Endothelial cell (in vitro differentiated cells): ENCODE data around the gene RIPOR1. TPM values are rescaled to one million over a fixed set of nuclear protein-coding genes. Genes with fewer than 3 reads are reported as not detected.

ENCODE experiments used
- DNase-seq: peaks from one replicate; pipeline ENCODE4 v3.0.0; 2021; ENCODE audit warnings: low spot score
- H3K27ac Mint-ChIP-seq: one replicate; pipeline ENCODE4 v1.8.0; 2021; ENCODE audit warnings: mixed read lengths, inconsistent platforms; ENCODE audit not compliant: unreplicated experiment
- H3K27me3 Mint-ChIP-seq: one replicate; pipeline ENCODE4 v1.8.0; 2021; ENCODE audit warnings: mild to moderate bottlenecking, moderate library complexity, mixed read lengths, inconsistent platforms; ENCODE audit not compliant: unreplicated experiment
- H3K36me3 Mint-ChIP-seq: one replicate; pipeline ENCODE4 v1.8.0; 2021; ENCODE audit warnings: mild to moderate bottlenecking, low read depth, mixed read lengths, inconsistent platforms; ENCODE audit not compliant: unreplicated experiment
- H3K4me1 Mint-ChIP-seq: one replicate; pipeline ENCODE4 v1.8.0; 2021; ENCODE audit warnings: mild to moderate bottlenecking, mixed read lengths, inconsistent platforms; ENCODE audit not compliant: unreplicated experiment
- H3K4me3 Mint-ChIP-seq: one replicate; pipeline ENCODE4 v1.8.0; 2021; ENCODE audit warnings: mild to moderate bottlenecking, mixed read lengths, inconsistent platforms; ENCODE audit not compliant: unreplicated experiment
- H3K9me3 Mint-ChIP-seq: one replicate; pipeline ENCODE4 v1.8.0; 2021; ENCODE audit warnings: mixed read lengths, inconsistent platforms; ENCODE audit not compliant: unreplicated experiment
- total RNA-seq: library from RNA; stranded (reverse); fragmentation: NEBNext Ultra II Directional; extraction: Animal tissue kit (Norgen Biotek cat#: 25700); gene quantifications from one replicate; pipeline ENCODE4 v1.2.1, GENCODE V29; 2021; ENCODE audit not compliant: unreplicated experiment
- TF ChIP-seq, protein P1 (sequence below): fragments of 200-600 bp; sonication (generic); IDR thresholded peaks from one replicate; pipeline ENCODE4 v1.5.0; 2021; ENCODE audit warnings: antibody characterized with exemption; ENCODE audit not compliant: unreplicated experiment

Gene RIPOR1
- total RNA-seq, 1 donor from 2014 or later, result 184 TPM

DNA sequence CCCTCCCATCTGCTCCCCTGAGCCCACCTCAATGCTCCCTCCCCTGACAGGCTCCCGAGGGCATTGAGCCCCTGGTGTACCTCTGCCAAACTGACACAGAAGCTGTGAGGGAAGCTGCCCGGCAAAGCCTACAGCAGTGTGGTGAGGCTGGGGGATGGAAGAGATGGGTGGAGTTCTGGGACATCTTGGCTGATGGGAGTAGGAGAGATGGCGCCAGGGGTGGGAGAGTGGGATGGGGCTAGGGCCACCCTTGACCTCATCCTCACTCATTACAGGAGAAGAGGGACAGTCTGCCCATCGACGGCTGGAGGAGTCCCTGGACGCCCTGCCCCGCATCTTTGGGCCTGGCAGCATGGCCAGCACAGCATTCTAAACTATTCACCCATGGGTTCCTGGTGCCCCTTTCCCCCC, 17.5 kb downstream of the RIPOR1 start:
- Mint-ChIP-seq H3K9me3 (no peaks in the 10 kb centered on the region), H3K4me1 (peaks cover 38% of the 10 kb centered on the region), H3K36me3 (peaks cover 47% of the 10 kb centered on the region), H3K27me3 (peaks cover 27% of the 10 kb centered on the region), H3K27ac (peak overlapping the region; percentile 31), H3K4me3 (no peak overlapping the region)
- TF ChIP-seq, protein P1, sequence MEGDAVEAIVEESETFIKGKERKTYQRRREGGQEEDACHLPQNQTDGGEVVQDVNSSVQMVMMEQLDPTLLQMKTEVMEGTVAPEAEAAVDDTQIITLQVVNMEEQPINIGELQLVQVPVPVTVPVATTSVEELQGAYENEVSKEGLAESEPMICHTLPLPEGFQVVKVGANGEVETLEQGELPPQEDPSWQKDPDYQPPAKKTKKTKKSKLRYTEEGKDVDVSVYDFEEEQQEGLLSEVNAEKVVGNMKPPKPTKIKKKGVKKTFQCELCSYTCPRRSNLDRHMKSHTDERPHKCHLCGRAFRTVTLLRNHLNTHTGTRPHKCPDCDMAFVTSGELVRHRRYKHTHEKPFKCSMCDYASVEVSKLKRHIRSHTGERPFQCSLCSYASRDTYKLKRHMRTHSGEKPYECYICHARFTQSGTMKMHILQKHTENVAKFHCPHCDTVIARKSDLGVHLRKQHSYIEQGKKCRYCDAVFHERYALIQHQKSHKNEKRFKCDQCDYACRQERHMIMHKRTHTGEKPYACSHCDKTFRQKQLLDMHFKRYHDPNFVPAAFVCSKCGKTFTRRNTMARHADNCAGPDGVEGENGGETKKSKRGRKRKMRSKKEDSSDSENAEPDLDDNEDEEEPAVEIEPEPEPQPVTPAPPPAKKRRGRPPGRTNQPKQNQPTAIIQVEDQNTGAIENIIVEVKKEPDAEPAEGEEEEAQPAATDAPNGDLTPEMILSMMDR, result no peak
- no peak for DNase-seq

DNA sequence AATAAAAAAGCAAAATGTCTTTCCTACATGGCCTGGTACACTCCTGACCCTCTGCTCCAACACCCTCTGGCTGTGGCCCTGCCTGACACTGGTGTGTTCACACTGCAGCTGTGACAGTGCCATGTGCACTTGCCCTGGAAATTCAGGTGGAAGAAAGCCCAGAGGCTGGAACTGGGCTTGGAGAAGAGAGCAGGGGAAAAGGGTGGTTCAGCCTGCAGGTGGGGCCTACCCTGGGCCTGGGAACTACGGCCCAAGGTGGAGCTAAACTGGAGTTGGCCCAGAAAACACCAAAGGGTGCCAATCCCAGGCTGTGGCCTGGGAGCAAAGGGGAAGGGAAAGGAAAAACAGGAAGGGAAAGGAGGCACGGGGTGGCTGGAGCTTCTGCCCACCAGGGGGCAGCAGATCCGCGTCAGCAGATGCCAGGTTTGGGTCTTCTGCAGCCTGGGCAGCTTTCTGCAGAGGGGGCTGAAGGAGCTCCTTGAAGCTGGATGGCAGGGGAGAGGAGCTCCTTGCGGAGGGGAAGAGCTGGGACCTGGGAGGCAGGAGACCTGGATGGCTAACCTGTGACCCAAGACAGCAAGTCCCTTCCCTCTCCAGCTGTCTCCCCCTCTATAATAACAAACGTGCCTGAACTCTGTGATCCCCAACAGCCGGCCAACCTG, 18.3 kb downstream of the RIPOR1 start:
- TF ChIP-seq, protein P1, result peak; percentile 95
- peak overlapping the region; percentile 40 for H3K27ac Mint-ChIP-seq
- peaks cover 44% of the 10 kb centered on the region for H3K36me3 Mint-ChIP-seq
- H3K4me3 Mint-ChIP-seq, result peak overlapping the region; percentile 38
- peaks cover 27% of the 10 kb centered on the region for H3K27me3 Mint-ChIP-seq
- peak; percentile 84 for DNase-seq
- H3K9me3 Mint-ChIP-seq, result no peaks in the 10 kb centered on the region
- H3K4me1 Mint-ChIP-seq, result peaks cover 38% of the 10 kb centered on the region

DNA sequence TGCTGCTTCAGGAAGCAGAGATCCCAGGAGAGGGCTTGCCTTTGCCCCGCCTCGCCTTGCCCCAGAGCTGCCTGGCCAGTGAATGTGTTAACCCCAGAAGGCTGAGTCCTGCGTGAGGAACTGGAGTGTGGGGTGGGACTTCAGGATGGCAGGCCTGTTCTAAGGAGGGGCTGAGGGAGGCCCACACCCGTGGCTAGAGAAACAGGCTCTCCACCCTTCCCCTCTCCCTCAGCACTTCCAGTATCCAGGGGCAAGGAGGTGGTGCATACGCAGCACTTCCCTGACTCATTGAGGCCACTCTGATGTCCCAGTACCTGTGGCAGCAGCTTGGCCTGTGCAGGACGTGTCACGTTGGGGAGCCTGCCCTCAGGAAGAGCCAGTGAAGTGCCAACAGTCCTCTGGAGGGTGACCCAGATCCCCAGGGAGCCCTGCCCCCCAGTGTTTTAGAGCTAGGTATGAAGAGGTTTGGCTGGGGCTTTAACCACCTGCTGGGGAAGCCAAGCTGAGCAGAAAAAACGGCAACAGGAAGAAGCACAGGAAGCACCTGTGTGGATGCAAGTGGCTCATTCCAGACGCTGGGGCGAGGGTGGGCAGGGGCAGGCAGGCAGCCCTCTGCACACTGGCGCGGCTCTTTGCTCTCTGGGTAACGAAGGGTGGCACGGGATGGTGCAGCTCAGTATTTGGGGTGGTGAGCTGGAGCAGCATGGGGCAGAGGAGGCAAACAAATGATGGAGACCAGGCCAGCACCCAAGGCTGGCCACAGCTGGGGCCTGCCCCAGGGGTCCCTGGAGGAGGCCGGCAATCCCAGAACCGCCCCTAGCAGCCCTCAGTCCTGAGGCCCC, 19.0 kb downstream of the RIPOR1 start:
- H3K4me1 Mint-ChIP-seq, result peaks cover 32% of the 10 kb centered on the region
- DNase-seq, result peak; percentile 63
- peak overlapping the region; percentile 86 for H3K27ac Mint-ChIP-seq
- H3K36me3 Mint-ChIP-seq, result peaks cover 37% of the 10 kb centered on the region
- TF ChIP-seq, protein P1, result no peak
- H3K9me3 Mint-ChIP-seq, result no peaks in the 10 kb centered on the region
- peak overlapping the region; percentile 67 for H3K4me3 Mint-ChIP-seq
- peaks cover 24% of the 10 kb centered on the region for H3K27me3 Mint-ChIP-seq

DNA sequence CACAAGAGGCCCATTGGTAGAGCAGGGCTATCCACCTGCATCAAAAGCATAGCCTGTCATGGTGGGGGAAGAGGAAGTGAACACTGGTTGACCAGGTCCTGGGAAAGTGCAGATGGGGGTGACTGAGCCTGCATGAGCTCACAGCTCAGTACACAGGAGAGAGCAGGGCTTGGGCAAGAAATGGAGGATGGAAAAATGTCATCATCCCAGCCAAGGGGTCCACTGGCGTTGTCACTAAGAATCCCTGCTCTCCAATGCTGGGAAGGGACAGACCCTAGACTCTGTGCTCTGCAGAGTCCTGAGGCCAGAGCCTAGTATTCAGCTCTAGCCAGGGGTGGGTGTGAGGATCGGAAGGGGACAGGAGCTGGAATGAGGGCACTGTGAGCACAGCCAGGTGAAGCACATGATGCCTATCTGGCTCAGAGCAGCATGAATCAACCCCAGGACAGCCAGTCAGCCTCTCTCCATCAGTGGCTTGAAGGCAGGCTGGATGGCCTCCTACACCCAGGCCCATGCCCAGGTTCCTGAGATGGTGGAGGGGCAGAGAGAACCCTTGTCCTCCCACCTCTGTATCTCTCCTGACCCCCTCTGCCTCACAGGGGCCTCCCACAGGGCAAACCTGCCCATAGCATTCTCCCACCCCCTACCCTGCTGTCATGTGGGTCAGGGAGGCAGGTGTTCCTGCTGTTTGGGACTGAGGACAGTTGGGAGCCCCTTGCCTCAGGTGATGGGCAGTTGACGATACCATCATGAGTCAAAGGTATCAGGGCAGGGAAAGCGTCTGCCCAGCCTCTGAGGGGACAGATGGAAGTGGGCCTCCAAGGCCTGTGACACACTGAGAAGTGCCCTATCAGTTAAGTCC, 19.9 kb downstream of the RIPOR1 start:
- H3K4me3 Mint-ChIP-seq, result no peak overlapping the region
- no peak for DNase-seq
- H3K4me1 Mint-ChIP-seq, result peaks cover 31% of the 10 kb centered on the region
- TF ChIP-seq, protein P1, result no peak
- peaks cover 31% of the 10 kb centered on the region for H3K36me3 Mint-ChIP-seq
- peaks cover 24% of the 10 kb centered on the region for H3K27me3 Mint-ChIP-seq
- peak overlapping the region; percentile 86 for H3K27ac Mint-ChIP-seq
- H3K9me3 Mint-ChIP-seq, result no peaks in the 10 kb centered on the region
